A673 (cell line): ENCODE measurements around the gene CDK13. TPM values are rescaled to one million over a fixed set of nuclear protein-coding genes. Genes with fewer than 3 reads are reported as not detected.

Experiments
- BruUV-seq: library from RNA; stranded (reverse); fragments of 400-500 nt; replicated peaks from 2 replicates; lab custom pipeline; 2021; lab: Mats Ljungman, UMichigan
- CTCF ChIA-PET: fragments of 300-600 bp; sonication (Branson Sonifier 250); formaldehyde crosslinking; loops from one replicate; lab custom pipeline; 2022; ENCODE audit warnings: antibody characterized with exemption; lab: Charles Lee
- POLR2A ChIA-PET: fragments of 300-600 bp; sonication (Branson Sonifier 250); formaldehyde crosslinking; loops from one replicate; lab custom pipeline; 2022; ENCODE audit warnings: antibody characterized with exemption; ENCODE audit not compliant: low non-redundant PET; lab: Charles Lee
- DNase-seq: peaks from one replicate; pipeline ENCODE4 v3.0.0-alpha.2; 2015; ENCODE audit warnings: low spot score
- H3K27ac ChIP-seq: fragments of 200-600 bp; sonication (generic); 2 replicates; pipeline ENCODE4 v1.5.1; 2016; ENCODE audit warnings: mixed run types, low read depth, mild to moderate bottlenecking, mixed read lengths, antibody characterized with exemption, low read length; ENCODE audit not compliant: poor library complexity, severe bottlenecking
- H3K27me3 ChIP-seq: fragments of 200-600 bp; sonication (generic); replicated peaks from 2 replicates; pipeline ENCODE4 v1.6.1; 2017; ENCODE audit warnings: mixed run types, low read depth, mild to moderate bottlenecking, mixed read lengths, antibody characterized with exemption, low read length; ENCODE audit not compliant: insufficient read depth, poor library complexity
- H3K36me3 ChIP-seq: fragments of 200-600 bp; sonication (generic); 2 replicates; pipeline ENCODE4 v1.6.1; 2016; ENCODE audit warnings: mixed run types, mild to moderate bottlenecking, mixed read lengths, antibody characterized with exemption, low read length; ENCODE audit not compliant: insufficient read depth, poor library complexity, severe bottlenecking
- H3K4me1 ChIP-seq: fragments of 200-600 bp; sonication (generic); 2 replicates; pipeline ENCODE4 v1.6.1; 2017; ENCODE audit warnings: mixed run types, mild to moderate bottlenecking, mixed read lengths, antibody characterized with exemption, low read length; ENCODE audit not compliant: insufficient read depth, poor library complexity, severe bottlenecking
- H3K4me3 ChIP-seq: fragments of 200-600 bp; sonication (generic); 2 replicates; pipeline ENCODE4 v1.5.1; 2016; ENCODE audit warnings: low read depth, mixed run types, mild to moderate bottlenecking, mixed read lengths, low read length; ENCODE audit not compliant: poor library complexity, severe bottlenecking
- H3K9me3 ChIP-seq: fragments of 200-600 bp; sonication (generic); 2 replicates; pipeline ENCODE4 v1.6.1; 2016; ENCODE audit warnings: mixed run types, low read depth, mild to moderate bottlenecking, mixed read lengths, antibody characterized with exemption, low read length; ENCODE audit not compliant: poor library complexity, severe bottlenecking
- EZH2 ChIP-seq: fragments of 200-600 bp; sonication (generic); IDR thresholded peaks from 2 replicates; pipeline ENCODE4 v1.6.1; 2017; ENCODE audit warnings: borderline replicate concordance, low read depth, mild to moderate bottlenecking, mixed read lengths, antibody characterized with exemption, low read length; ENCODE audit not compliant: poor library complexity, severe bottlenecking
- intact Hi-C: fragments of 100-400 bp; cut with micrococcal nuclease; formaldehyde crosslinking; loops from one replicate; pipeline ENCODE4 v1.10.0; 2022; ENCODE audit not compliant: unreplicated experiment
- total RNA-seq: library from RNA; stranded (reverse); gene quantifications from 2 replicates; pipeline ENCODE4 v1.2.3, GENCODE V29; 2021
- TF ChIP-seq, protein P1 (sequence below): fragments of 300-800, 200-600 bp; sonication (generic); conservative IDR thresholded peaks from 2 replicates; pipeline ENCODE4 v1.5.1; 2017; ENCODE audit warnings: low read depth, mild to moderate bottlenecking, antibody characterized with exemption, low read length, moderate library complexity, mixed read lengths

Gene CDK13
- total RNA-seq, 1 experiment from 2014 or later, result 56.6 TPM

DNA sequence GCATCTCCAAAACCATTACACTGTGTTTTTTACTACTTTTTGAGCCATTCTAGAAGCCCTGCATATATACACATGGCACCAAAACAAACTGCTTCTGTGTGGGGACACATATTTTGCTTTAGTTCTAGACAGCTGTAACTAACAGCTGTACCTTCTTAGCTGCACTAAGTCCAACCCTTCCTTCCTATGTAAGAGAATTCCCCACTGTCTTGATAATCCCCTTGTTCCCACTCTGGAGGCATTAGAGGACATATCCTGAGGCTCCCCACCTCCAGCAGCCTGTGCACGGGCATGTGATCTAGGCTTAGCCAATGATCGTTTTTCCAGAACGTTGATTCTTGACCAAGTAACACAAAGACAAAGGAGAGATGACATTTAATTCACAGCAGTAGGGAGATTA is 13.3 kb upstream of the CDK13 start:
- BruUV-seq, result no TSS peak
- POLR2A ChIA-PET, result no interaction called here
- TF ChIP-seq EZH2, result no peak
- TF ChIP-seq, protein P1, sequence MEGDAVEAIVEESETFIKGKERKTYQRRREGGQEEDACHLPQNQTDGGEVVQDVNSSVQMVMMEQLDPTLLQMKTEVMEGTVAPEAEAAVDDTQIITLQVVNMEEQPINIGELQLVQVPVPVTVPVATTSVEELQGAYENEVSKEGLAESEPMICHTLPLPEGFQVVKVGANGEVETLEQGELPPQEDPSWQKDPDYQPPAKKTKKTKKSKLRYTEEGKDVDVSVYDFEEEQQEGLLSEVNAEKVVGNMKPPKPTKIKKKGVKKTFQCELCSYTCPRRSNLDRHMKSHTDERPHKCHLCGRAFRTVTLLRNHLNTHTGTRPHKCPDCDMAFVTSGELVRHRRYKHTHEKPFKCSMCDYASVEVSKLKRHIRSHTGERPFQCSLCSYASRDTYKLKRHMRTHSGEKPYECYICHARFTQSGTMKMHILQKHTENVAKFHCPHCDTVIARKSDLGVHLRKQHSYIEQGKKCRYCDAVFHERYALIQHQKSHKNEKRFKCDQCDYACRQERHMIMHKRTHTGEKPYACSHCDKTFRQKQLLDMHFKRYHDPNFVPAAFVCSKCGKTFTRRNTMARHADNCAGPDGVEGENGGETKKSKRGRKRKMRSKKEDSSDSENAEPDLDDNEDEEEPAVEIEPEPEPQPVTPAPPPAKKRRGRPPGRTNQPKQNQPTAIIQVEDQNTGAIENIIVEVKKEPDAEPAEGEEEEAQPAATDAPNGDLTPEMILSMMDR, result no peak

DNA sequence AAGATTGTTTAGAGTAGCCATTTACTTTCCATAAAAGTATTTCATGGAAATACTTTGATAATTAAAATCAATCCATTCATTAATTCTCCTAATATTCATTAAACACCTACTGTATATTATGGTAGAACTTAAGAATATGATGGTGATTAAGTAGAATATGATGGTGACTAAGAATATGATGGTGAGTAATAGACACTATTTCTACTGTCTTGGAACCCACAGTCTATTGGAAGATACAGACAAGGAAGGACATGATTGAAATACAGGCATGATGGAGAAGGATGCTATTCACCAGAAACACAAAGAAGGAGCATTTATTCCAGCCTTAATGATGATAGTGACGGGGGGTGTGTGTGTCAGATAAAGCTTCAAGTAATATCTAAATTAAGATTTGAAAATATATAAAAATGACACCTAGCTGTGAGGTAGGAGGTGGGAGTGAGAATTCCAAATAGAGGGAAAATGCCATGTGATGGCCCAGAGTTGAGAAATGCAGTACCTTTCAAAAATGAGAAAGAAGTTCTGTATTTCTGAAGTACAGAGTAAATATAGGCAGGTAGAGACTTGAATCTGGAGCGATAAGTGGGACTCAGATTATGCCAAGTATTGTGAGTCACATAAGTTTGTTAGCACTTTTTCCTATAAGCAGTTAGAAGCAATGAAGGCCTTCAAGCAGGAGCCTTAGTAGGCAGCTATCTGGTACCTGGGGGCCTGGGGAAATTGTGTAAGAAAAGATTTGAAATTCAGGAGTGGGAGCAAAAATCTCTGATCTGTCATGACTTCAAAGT is 12.5 kb upstream of the CDK13 start:
- DNase-seq, result no peak
- POLR2A ChIA-PET, result no interaction called here
- CTCF ChIA-PET, result no interaction called here

More for the DNA sequence above, 13.3 kb upstream of the CDK13 start:
- DNase-seq, result no peak
- H3K4me1 ChIP-seq, result no peaks in the 10 kb centered on the region
- H3K9me3 ChIP-seq, result no peaks in the 10 kb centered on the region
- intact Hi-C loops, result no loop called here
- CTCF ChIA-PET, result no interaction called here
- H3K4me3 ChIP-seq, result no peak overlapping the region
- H3K27ac ChIP-seq, result no peak overlapping the region
- H3K27me3 ChIP-seq, result no peaks in the 10 kb centered on the region
- no peaks in the 10 kb centered on the region for H3K36me3 ChIP-seq

DNA sequence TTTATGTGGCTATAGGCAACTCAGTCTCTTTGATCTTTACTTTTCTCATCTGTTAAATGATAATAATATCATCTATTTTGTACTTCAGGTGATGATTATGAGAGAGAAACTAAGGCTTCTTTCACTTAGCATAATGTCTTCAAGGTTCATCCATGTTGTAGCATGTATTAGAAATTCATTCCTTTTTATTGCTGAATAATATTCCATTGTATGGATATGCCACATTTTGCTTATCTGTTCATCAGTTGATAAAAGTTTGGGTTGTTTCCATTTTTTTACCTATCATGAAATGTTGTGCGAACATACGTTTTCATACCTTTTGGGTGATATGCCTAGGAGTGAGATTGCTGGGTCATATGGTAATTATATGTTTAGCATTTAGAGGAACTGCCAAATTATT is 7.2 kb upstream of the CDK13 start:
- DNase-seq, result no peak
- BruUV-seq, result no TSS peak
- intact Hi-C loops, result no loop called here
- CTCF ChIA-PET, result no interaction called here
- no peak overlapping the region for H3K4me3 ChIP-seq
- no peak for TF ChIP-seq EZH2
- TF ChIP-seq, protein P1, result no peak
- no peaks in the 10 kb centered on the region for H3K36me3 ChIP-seq
- no peaks in the 10 kb centered on the region for H3K27me3 ChIP-seq
- no peaks in the 10 kb centered on the region for H3K9me3 ChIP-seq
- POLR2A ChIA-PET, result no interaction called here
- peaks cover under 1% of the 10 kb centered on the region for H3K4me1 ChIP-seq
- H3K27ac ChIP-seq, result no peak overlapping the region

More for the DNA sequence above, 12.5 kb upstream of the CDK13 start:
- BruUV-seq, result no TSS peak
- no peak overlapping the region for H3K4me3 ChIP-seq
- no peak overlapping the region for H3K27ac ChIP-seq
- H3K4me1 ChIP-seq, result no peaks in the 10 kb centered on the region
- no peaks in the 10 kb centered on the region for H3K9me3 ChIP-seq
- TF ChIP-seq, protein P1, result no peak
- TF ChIP-seq EZH2, result no peak
- no peaks in the 10 kb centered on the region for H3K27me3 ChIP-seq
- intact Hi-C loops, result no loop called here
- no peaks in the 10 kb centered on the region for H3K36me3 ChIP-seq
